ENCODE measurements around the gene LIMCH1.
"Not testable (repeated sequence)": the region's sequence is repeated elsewhere in the genome, so short reads cannot be mapped to it uniquely, and the experiment has no call there.

The LIMCH1 gene

DNA sequence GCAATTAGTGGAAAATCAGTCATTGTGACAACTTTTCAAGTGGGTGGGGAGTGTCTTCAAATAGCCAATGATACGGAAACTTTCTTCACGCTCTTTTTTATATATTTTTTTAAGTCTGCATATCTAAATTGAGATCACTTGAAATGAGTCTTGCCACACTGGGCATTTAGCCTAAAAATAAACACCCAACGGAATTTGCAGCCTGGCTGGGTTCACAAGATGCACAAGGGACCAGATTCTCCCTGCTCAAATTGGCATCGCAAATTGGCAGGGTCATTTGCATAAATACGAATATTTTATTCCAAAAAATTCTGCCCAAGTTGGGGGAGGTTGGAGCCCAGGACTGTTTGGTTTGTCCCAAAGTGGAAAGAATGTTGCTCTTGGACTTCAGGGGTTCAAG, 87.6 kb downstream of the LIMCH1 start:
- Histone ChIP-seq H3K36me3 (ENCODE audit: control insufficient read depth, insufficient read depth, low read length) (no peaks in the 10 kb centered on the region), H3K9ac (ENCODE audit: low read length) (no peak overlapping the region), H3K27ac (ENCODE audit: low read depth, low read length) (no peak overlapping the region), H3K4me1 (ENCODE audit: control insufficient read depth, insufficient read depth, low read length) (peaks cover 34% of the 10 kb centered on the region), H3K9me3 (ENCODE audit: control insufficient read depth, insufficient read depth, low read depth, low read length) (no peaks in the 10 kb centered on the region), H3K4me3 (ENCODE audit: low read depth, low read length) (no peak overlapping the region), H3K27me3 (ENCODE audit: control insufficient read depth, insufficient read depth, low read length) (no peaks in the 10 kb centered on the region)

DNA sequence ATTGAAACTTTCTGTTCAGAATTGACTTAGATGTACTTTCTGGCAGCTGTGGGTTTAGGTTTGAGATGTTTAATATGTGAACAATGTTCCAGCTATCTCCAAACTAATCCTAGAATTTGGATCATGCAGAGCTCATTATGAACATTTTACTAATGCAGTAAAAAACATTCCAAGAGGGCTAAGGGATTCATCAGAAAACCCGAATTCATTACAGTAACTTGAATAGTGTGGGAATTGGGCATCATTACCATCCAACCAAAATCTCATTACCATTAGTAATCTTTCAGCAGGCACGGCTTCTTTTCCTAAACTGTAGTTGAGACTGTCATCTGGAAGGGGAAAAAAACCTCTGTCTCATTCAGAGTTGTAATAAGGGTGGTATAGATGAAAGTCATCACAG, 91.0 kb downstream of the LIMCH1 start:
- Histone ChIP-seq H3K27me3 (ENCODE audit: control insufficient read depth, insufficient read depth, low read length) (no peaks in the 10 kb centered on the region), H3K9ac (ENCODE audit: low read length) (no peak overlapping the region), H3K9me3 (ENCODE audit: control insufficient read depth, insufficient read depth, low read depth, low read length) (no peaks in the 10 kb centered on the region), H3K4me3 (ENCODE audit: low read depth, low read length) (no peak overlapping the region), H3K4me1 (ENCODE audit: control insufficient read depth, insufficient read depth, low read length) (peaks cover 20% of the 10 kb centered on the region), H3K36me3 (ENCODE audit: control insufficient read depth, insufficient read depth, low read length) (no peaks in the 10 kb centered on the region), H3K27ac (ENCODE audit: low read depth, low read length) (no peak overlapping the region)

GRCh38 chr4:41631523-41631922, 93.6 kb downstream of the LIMCH1 start:
- no peaks in the 10 kb centered on the region for H3K27me3 ChIP-seq (ENCODE audit: control insufficient read depth, insufficient read depth, low read length)
- H3K4me1 ChIP-seq (ENCODE audit: control insufficient read depth, insufficient read depth, low read length) = peaks cover 6% of the 10 kb centered on the region; the same call in 1 of the 2 replicates
- H3K4me3 ChIP-seq (ENCODE audit: low read depth, low read length) = no peak overlapping the region
- H3K9ac ChIP-seq (ENCODE audit: low read length) = no peak overlapping the region
- no peaks in the 10 kb centered on the region for H3K9me3 ChIP-seq (ENCODE audit: control insufficient read depth, insufficient read depth, low read depth, low read length)
- no peak overlapping the region for H3K27ac ChIP-seq (ENCODE audit: low read depth, low read length)
- no peaks in the 10 kb centered on the region for H3K36me3 ChIP-seq (ENCODE audit: control insufficient read depth, insufficient read depth, low read length)

DNA sequence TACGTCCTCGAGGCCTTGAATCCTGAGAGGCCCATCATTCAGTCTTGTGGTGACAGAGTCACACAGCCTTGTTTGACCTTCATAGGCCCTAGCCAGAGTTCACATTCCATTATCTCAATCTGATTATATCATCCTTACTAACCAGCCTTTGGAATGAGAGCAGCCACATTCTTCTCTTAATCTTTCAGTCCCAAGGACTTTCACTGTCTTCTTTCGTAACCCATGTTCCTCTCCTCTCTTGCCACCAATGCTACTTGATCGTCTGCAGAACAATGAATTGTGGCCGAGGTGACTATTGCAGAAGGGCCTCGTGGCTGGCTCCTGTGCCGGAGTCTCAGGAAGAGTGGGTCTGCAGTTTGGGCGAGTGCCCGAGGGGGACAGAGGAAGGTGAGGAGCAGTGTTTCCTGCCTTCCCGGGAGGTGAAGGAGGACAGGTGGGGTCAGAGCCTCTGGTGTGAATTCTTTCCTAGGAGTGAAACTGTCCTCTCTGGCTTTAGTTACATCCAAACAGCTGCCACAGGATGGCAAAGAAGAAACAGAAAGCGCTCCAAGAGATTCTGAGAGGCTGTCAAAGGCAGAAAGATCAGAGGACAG, 94.6 kb downstream of the LIMCH1 start:
- H3K27me3 ChIP-seq (ENCODE audit: control insufficient read depth, insufficient read depth, low read length) = no peaks in the 10 kb centered on the region
- no peak overlapping the region for H3K4me3 ChIP-seq (ENCODE audit: low read depth, low read length)
- peaks cover 6% of the 10 kb centered on the region; the same call in 1 of the 2 replicates for H3K4me1 ChIP-seq (ENCODE audit: control insufficient read depth, insufficient read depth, low read length)
- no peaks in the 10 kb centered on the region for H3K9me3 ChIP-seq (ENCODE audit: control insufficient read depth, insufficient read depth, low read depth, low read length)
- H3K36me3 ChIP-seq (ENCODE audit: control insufficient read depth, insufficient read depth, low read length) = no peaks in the 10 kb centered on the region
- no peak overlapping the region for H3K9ac ChIP-seq (ENCODE audit: low read length)
- no peak overlapping the region for H3K27ac ChIP-seq (ENCODE audit: low read depth, low read length)

GRCh38 chr4:41633321-41633720, 95.4 kb downstream of the LIMCH1 start:
- H3K9me3 ChIP-seq (ENCODE audit: control insufficient read depth, insufficient read depth, low read depth, low read length) = no peaks in the 10 kb centered on the region

DNA sequence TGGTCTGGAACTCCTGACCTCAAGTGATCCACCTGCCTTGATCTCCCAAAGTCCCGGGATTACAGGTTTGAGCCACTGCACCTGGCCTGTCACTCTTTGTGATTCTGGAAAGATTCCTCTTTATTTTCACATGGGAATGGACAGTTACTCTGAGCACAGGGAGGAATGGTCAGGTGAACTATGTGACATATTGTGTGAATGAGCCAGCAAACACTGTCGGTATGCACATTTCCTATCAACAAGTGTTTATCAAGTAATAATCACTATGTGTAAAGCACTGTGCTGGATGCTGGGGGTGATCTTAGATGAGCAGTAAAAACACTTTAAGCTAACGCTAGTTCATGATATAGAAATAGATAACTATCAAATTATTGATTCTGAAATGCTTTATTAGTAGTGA, 97.5 kb downstream of the LIMCH1 start:
- Histone ChIP-seq H3K9ac (ENCODE audit: low read length) (no peak overlapping the region), H3K4me3 (ENCODE audit: low read depth, low read length) (no peak overlapping the region), H3K9me3 (ENCODE audit: control insufficient read depth, insufficient read depth, low read depth, low read length) (no peaks in the 10 kb centered on the region), H3K36me3 (ENCODE audit: control insufficient read depth, insufficient read depth, low read length) (no peaks in the 10 kb centered on the region), H3K4me1 (ENCODE audit: control insufficient read depth, insufficient read depth, low read length) (peaks cover 19% of the 10 kb centered on the region; the same call in 1 of the 2 replicates), H3K27me3 (ENCODE audit: control insufficient read depth, insufficient read depth, low read length) (no peaks in the 10 kb centered on the region), H3K27ac (ENCODE audit: low read depth, low read length) (no peak overlapping the region)

More at GRCh38 chr4:41633321-41633720, 95.4 kb downstream of the LIMCH1 start:
- H3K27ac ChIP-seq (ENCODE audit: low read depth, low read length) = no peak overlapping the region
- no peaks in the 10 kb centered on the region for H3K36me3 ChIP-seq (ENCODE audit: control insufficient read depth, insufficient read depth, low read length)
- H3K27me3 ChIP-seq (ENCODE audit: control insufficient read depth, insufficient read depth, low read length) = no peaks in the 10 kb centered on the region
- H3K9ac ChIP-seq (ENCODE audit: low read length) = no peak overlapping the region
- peaks cover 6% of the 10 kb centered on the region; the same call in 1 of the 2 replicates for H3K4me1 ChIP-seq (ENCODE audit: control insufficient read depth, insufficient read depth, low read length)
- no peak overlapping the region for H3K4me3 ChIP-seq (ENCODE audit: low read depth, low read length)

DNA sequence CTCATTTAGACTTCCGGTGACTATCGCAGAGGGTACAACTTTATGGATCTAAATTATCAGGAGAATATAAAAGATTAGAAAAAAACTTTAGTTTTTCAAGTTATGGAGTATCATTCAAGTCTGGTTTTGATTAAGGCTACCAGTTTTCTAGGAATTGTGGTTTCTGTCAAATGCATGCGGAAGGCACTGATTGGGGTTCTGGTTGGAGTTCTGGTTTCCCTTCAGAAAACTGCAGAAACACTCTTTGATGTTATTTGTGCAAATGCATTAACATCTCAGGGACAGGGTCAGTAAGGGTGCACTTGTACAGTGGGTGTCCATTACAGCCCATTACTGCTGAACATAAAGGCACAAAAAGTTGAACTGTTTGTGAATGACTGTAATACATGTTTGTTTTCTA, 100.2 kb downstream of the LIMCH1 start:
- no peak overlapping the region for H3K27ac ChIP-seq (ENCODE audit: low read depth, low read length)
- no peak overlapping the region for H3K9ac ChIP-seq (ENCODE audit: low read length)
- H3K4me1 ChIP-seq (ENCODE audit: control insufficient read depth, insufficient read depth, low read length) = peaks cover 14% of the 10 kb centered on the region; the same call in 1 of the 2 replicates
- no peak overlapping the region for H3K4me3 ChIP-seq (ENCODE audit: low read depth, low read length)
- H3K9me3 ChIP-seq (ENCODE audit: control insufficient read depth, insufficient read depth, low read depth, low read length) = no peaks in the 10 kb centered on the region
- no peaks in the 10 kb centered on the region for H3K36me3 ChIP-seq (ENCODE audit: control insufficient read depth, insufficient read depth, low read length)
- no peaks in the 10 kb centered on the region for H3K27me3 ChIP-seq (ENCODE audit: control insufficient read depth, insufficient read depth, low read length)

- no peak overlapping the region for H3K27ac ChIP-seq (ENCODE audit: low read depth, low read length)
- H3K9ac ChIP-seq (ENCODE audit: low read length) = no peak overlapping the region
- H3K4me3 ChIP-seq (ENCODE audit: low read depth, low read length) = no peak overlapping the region
- H3K4me1 ChIP-seq (ENCODE audit: control insufficient read depth, insufficient read depth, low read length) = peaks cover 17% of the 10 kb centered on the region
- H3K27me3 ChIP-seq (ENCODE audit: control insufficient read depth, insufficient read depth, low read length) = no peaks in the 10 kb centered on the region
- H3K9me3 ChIP-seq (ENCODE audit: control insufficient read depth, insufficient read depth, low read depth, low read length) = no peaks in the 10 kb centered on the region
- H3K36me3 ChIP-seq (ENCODE audit: control insufficient read depth, insufficient read depth, low read length) = no peaks in the 10 kb centered on the region
These were observed 100.9 kb downstream of the LIMCH1 start for GRCh38 chr4:41638866-41639265.

DNA sequence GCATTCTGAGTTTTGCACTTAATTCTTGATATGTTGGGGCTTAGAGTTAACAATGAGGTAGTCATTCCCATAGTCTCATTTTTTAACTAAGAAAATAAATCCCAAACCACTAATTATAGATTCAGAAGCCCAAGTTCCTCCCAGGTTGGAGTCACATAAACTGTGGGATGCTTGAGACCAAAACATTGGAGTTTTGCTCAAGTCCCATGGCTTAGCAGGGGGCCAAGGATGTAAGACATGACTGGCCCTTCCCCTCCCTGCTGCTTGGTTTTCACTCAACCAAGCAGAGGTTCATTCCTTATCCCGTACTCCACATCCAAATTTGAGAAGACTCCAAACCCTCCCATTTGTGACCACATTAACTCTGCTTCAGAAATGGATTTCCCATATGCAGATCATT, 101.3 kb downstream of the LIMCH1 start:
- Histone ChIP-seq H3K4me3 (ENCODE audit: low read depth, low read length) (no peak overlapping the region), H3K27me3 (ENCODE audit: control insufficient read depth, insufficient read depth, low read length) (no peaks in the 10 kb centered on the region), H3K27ac (ENCODE audit: low read depth, low read length) (no peak overlapping the region), H3K9me3 (ENCODE audit: control insufficient read depth, insufficient read depth, low read depth, low read length) (no peaks in the 10 kb centered on the region), H3K4me1 (ENCODE audit: control insufficient read depth, insufficient read depth, low read length) (peaks cover 19% of the 10 kb centered on the region), H3K36me3 (ENCODE audit: control insufficient read depth, insufficient read depth, low read length) (no peaks in the 10 kb centered on the region), H3K9ac (ENCODE audit: low read length) (no peak overlapping the region)

- Histone ChIP-seq H3K9ac (ENCODE audit: low read length) (no peak overlapping the region), H3K27me3 (ENCODE audit: control insufficient read depth, insufficient read depth, low read length) (peaks cover 8% of the 10 kb centered on the region), H3K4me1 (ENCODE audit: control insufficient read depth, insufficient read depth, low read length) (peaks cover 27% of the 10 kb centered on the region)
These were observed 102.9 kb downstream of the LIMCH1 start for GRCh38 chr4:41640906-41641305.

DNA sequence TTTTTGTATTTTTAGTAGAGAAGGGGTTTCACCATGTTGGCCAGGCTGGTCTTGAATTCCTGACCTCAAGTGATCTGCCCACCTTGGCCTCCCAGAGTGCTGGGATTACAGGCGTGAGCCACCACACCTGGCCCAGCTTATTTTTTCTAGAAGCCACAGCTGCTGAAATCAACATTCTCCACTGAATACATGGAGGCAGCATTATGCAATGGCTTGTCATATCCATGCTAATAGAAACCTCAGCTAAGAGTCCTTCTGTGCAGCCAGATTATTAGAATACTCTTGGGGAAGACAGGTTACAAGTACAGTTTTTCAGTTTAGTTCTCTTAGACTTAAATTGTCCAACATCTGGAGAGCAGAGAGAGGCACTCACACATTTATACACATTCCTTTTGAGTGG, 104.8 kb downstream of the LIMCH1 start:
- H3K27me3 ChIP-seq (ENCODE audit: control insufficient read depth, insufficient read depth, low read length); H3K36me3 ChIP-seq (ENCODE audit: control insufficient read depth, insufficient read depth, low read length); H3K4me3 ChIP-seq (ENCODE audit: low read depth, low read length); H3K9me3 ChIP-seq (ENCODE audit: control insufficient read depth, insufficient read depth, low read depth, low read length); H3K27ac ChIP-seq (ENCODE audit: low read depth, low read length); H3K9ac ChIP-seq (ENCODE audit: low read length): not testable (repeated sequence)
- H3K4me1 ChIP-seq (ENCODE audit: control insufficient read depth, insufficient read depth, low read length) = peaks cover 27% of the 10 kb centered on the region

More at GRCh38 chr4:41640906-41641305, 102.9 kb downstream of the LIMCH1 start:
- H3K4me3 ChIP-seq (ENCODE audit: low read depth, low read length) = no peak overlapping the region
- no peaks in the 10 kb centered on the region for H3K9me3 ChIP-seq (ENCODE audit: control insufficient read depth, insufficient read depth, low read depth, low read length)
- no peaks in the 10 kb centered on the region for H3K36me3 ChIP-seq (ENCODE audit: control insufficient read depth, insufficient read depth, low read length)
- no peak overlapping the region for H3K27ac ChIP-seq (ENCODE audit: low read depth, low read length)

Data from HUES6 (cell line).